Spinal cord (tissue), 10 donors: ENCODE data around the gene PHACTR3. TPM values are rescaled to one million over a fixed set of nuclear protein-coding genes. Genes with fewer than 3 reads are reported as not detected.

Experiments used
- DNase-seq, 6 donors: peaks; one replicate each; pipeline versions ENCODE4 v3.0.0 to v3.0.0-alpha.2; 2013 to 2015; ENCODE audit warnings: low spot score in 6 of 6, low read depth in 4 of 6
- H3K27ac ChIP-seq: one replicate; pipeline ENCODE4 v1.5.1; 2013; ENCODE audit warnings: low read depth, low read length, control low read depth
- H3K27me3 ChIP-seq: one replicate; pipeline ENCODE4 v1.6.1; 2013; ENCODE audit warnings: low read length; ENCODE audit not compliant: control insufficient read depth, insufficient read depth
- H3K36me3 ChIP-seq: one replicate; pipeline ENCODE4 v1.6.1; 2013; ENCODE audit warnings: low read length; ENCODE audit not compliant: control insufficient read depth, insufficient read depth
- H3K4me1 ChIP-seq: one replicate; pipeline ENCODE4 v1.6.1; 2013; ENCODE audit warnings: low read length; ENCODE audit not compliant: control insufficient read depth, insufficient read depth
- H3K4me3 ChIP-seq: one replicate; pipeline ENCODE4 v1.5.1; 2013; ENCODE audit warnings: low read depth, low read length, control low read depth
- H3K9me3 ChIP-seq: one replicate; pipeline ENCODE4 v1.6.1; 2013; ENCODE audit warnings: low read length; ENCODE audit not compliant: control insufficient read depth, insufficient read depth
- WGBS: methylation state at CpG from one replicate; pipeline ENCODE4 v1.1.5; 2013; ENCODE audit warnings: missing lambda C conversion rate; ENCODE audit not compliant: insufficient coverage; 5-methylcytosine and 5-hydroxymethylcytosine counted together
- polyA plus RNA-seq, 2 donors: library from polyadenylated mRNA; unstranded; fragments of 120-200 nt; gene quantifications; one replicate each; pipeline ENCODE4 v1.2.1, GENCODE V29; 2013; ENCODE audit not compliant: insufficient read length in 2 of 2
- total RNA-seq, 2 donors: library from RNA; depleted of rRNA in 1 of 2; stranded (reverse); fragments of 120-200 nt in 1 of 2; fragments of >200 nt in 1 of 2; gene quantifications; one replicate each; pipeline versions ENCODE4 v1.2.3 to v1.2.4, GENCODE V29; 2013 to 2014
- donor health status: healthy.

Gene PHACTR3
- total and polyA plus RNA-seq, 4 donors, result 23.5 to 97.8 (median 52.6) TPM

- WGBS, result no CpG with 5 or more reads among the region's 4 CpGs
- peaks cover 26% of the 10 kb centered on the region for H3K4me1 ChIP-seq
- no peaks in the 10 kb centered on the region for H3K36me3 ChIP-seq
- H3K27me3 ChIP-seq, result peaks cover 18% of the 10 kb centered on the region
- H3K4me3 ChIP-seq, result no peak overlapping the region
- DNase-seq, result no peak
- H3K9me3 ChIP-seq, result no peaks in the 10 kb centered on the region
- no peak overlapping the region for H3K27ac ChIP-seq
Observed at GRCh38 chr20:59572515-59572914, 31.8 kb upstream of the PHACTR3 start.

GRCh38 chr20:59573837-59574236, 30.5 kb upstream of the PHACTR3 start:
- H3K4me1 ChIP-seq, result peaks cover 39% of the 10 kb centered on the region
- 96% methylated on average over 7 of the region's 8 CpGs for WGBS
- no peaks in the 10 kb centered on the region for H3K9me3 ChIP-seq
- H3K36me3 ChIP-seq, result no peaks in the 10 kb centered on the region
- peaks cover 21% of the 10 kb centered on the region for H3K27me3 ChIP-seq
- H3K4me3 ChIP-seq, result no peak overlapping the region
- no peak for DNase-seq
- H3K27ac ChIP-seq, result no peak overlapping the region

DNA sequence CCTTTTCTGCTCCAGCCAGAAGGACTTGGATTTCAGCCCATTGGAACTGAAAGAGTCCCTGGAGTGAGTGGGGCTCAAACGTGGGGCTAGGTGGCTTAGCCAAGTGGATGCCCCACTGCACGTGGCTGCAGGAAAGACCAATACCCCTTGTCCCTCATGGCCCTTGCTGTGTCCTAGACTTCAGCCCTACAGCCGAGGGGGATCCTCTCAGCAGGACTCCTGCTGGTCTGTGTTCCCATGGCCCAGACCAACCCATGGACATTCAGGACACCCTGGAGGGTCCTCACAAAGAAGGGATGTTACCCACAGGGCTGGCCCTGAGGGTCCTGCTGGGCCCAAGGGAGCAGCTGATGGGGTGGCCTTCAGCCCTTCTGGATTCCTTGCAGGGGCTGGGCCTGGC, 30.0 kb upstream of the PHACTR3 start:
- Histone ChIP-seq H3K36me3 (no peaks in the 10 kb centered on the region), H3K4me3 (no peak overlapping the region), H3K4me1 (peaks cover 44% of the 10 kb centered on the region), H3K9me3 (no peaks in the 10 kb centered on the region), H3K27me3 (peaks cover 21% of the 10 kb centered on the region), H3K27ac (no peak overlapping the region)
- no peak for DNase-seq
- WGBS, result 61% methylated on average over 3 of the region's 3 CpGs

- no peaks in the 10 kb centered on the region for H3K9me3 ChIP-seq
- no peak for DNase-seq
- no peaks in the 10 kb centered on the region for H3K36me3 ChIP-seq
- H3K4me3 ChIP-seq, result no peak overlapping the region
- peaks cover 21% of the 10 kb centered on the region for H3K27me3 ChIP-seq
- no peak overlapping the region for H3K27ac ChIP-seq
- H3K4me1 ChIP-seq, result peaks cover 53% of the 10 kb centered on the region
- 40% methylated on average over 3 of the region's 5 CpGs for WGBS
Observed at GRCh38 chr20:59575216-59575615, 29.1 kb upstream of the PHACTR3 start.

DNA sequence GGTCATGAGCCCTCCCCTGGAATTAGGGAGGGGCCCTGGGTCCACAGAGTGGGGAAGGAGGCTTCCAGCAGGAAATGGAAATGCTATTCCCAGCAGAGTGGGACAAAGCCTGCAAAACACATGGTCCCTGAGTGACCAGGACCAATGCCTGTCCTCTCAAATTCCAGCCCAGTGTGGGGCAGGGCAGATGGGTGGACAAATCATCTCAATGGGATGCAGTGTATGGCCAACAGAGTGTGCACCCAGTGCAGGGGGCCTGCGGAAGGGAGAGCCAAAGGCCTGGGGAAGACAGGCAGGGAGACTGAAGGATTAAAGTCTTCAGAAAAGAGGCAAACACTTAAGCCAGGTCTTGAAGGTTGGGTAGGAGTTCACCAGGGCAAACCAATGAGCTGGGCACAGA, 28.7 kb upstream of the PHACTR3 start:
- Histone ChIP-seq H3K4me3 (no peak overlapping the region), H3K27me3 (peaks cover 21% of the 10 kb centered on the region), H3K27ac (no peak overlapping the region), H3K4me1 (peaks cover 53% of the 10 kb centered on the region), H3K9me3 (no peaks in the 10 kb centered on the region), H3K36me3 (no peaks in the 10 kb centered on the region)
- DNase-seq, result no peak
- WGBS, result 75% methylated on average over 1 of the region's 1 CpG

DNA sequence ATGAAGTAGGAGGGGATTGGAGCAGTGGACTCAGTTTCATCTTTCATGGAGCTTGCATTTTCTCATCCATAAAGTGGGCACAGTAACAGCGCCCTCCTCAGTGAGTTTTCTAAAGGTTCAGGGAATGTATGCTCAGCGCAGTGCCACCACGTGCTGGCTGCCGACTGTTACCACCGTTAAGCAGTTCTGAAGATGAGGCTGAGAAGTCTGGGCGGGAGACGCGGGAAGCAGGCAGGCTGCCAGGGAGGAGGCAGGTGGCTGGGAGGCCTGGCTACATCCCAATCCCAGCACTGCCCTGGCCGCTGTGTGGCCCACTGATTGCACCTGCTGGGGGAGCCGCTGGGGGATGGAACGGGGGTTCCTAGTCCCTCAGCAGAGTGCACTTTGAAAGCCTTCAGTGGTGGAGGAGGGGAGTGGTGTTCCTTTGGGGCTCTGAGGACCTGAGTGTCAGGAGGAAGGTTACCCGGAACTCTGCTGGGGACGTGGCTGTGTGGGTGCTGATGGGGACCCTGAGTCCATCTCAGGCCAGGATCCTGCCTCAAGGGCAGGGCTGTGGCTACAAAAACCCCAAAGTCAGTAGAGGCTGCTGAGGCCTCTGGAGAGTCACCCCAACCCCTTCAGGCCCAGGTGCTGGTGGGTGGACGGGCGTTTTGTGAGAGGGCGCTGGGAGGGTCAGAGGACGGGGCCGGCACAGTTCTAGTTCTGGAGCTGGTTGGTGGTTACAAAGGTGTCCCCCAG, 28.0 kb upstream of the PHACTR3 start:
- WGBS, result 41% methylated on average over 16 of the region's 18 CpGs
- Histone ChIP-seq H3K9me3 (no peaks in the 10 kb centered on the region), H3K27me3 (peaks cover 21% of the 10 kb centered on the region), H3K36me3 (no peaks in the 10 kb centered on the region), H3K4me1 (peaks cover 59% of the 10 kb centered on the region), H3K4me3 (peak overlapping the region; percentile 31), H3K27ac (no peak overlapping the region)
- peak in 2 of 6 donors; percentile 71 to 76 for DNase-seq

- H3K27me3 ChIP-seq, result peaks cover 21% of the 10 kb centered on the region
- 2% methylated on average over 90 of the region's 95 CpGs for WGBS
- peak in 1 of 6 donors; percentile 29 for DNase-seq
- no peak overlapping the region for H3K27ac ChIP-seq
- H3K4me3 ChIP-seq, result peak overlapping the region; percentile 31
- peaks cover 59% of the 10 kb centered on the region for H3K4me1 ChIP-seq
- no peaks in the 10 kb centered on the region for H3K9me3 ChIP-seq
- H3K36me3 ChIP-seq, result no peaks in the 10 kb centered on the region
Observed at GRCh38 chr20:59577037-59577808, 27.1 kb upstream of the PHACTR3 start.

DNA sequence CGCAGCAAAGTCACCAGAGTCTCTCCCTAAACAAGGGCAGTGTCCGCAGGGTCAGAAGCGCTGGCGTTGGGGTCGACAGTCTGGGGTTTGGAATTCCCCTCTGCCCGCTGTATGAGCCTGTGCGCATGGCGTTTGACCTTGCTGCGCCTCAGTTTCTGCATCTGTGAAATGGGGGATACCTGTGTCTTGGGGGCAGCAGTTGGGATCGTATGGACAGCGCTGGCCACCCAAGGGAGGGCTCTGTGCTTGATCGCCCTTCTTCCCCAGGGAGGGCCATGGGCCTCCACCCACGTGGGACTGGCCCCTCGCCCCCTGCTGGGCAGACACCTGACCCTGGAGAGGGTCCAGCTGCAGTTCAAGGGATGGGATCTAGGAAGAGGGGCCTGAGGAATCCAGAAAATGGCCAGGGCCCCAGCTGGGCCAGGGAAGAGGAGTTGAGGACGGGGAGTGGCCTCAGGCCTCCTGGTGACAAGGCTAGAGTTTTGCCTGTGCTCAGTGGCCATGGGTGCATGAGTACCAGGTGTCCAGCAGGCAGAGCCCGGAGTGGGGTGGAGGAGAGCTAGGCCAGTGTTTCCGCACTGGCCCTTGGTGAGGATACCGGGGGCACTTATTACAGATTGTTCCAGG, 26.4 kb upstream of the PHACTR3 start:
- Histone ChIP-seq H3K4me3 (peak overlapping the region; percentile 24), H3K36me3 (no peaks in the 10 kb centered on the region), H3K27me3 (peaks cover 21% of the 10 kb centered on the region), H3K4me1 (peaks cover 60% of the 10 kb centered on the region), H3K9me3 (no peaks in the 10 kb centered on the region), H3K27ac (no peak overlapping the region)
- no peak for DNase-seq
- 55% methylated on average over 18 of the region's 18 CpGs for WGBS

DNA sequence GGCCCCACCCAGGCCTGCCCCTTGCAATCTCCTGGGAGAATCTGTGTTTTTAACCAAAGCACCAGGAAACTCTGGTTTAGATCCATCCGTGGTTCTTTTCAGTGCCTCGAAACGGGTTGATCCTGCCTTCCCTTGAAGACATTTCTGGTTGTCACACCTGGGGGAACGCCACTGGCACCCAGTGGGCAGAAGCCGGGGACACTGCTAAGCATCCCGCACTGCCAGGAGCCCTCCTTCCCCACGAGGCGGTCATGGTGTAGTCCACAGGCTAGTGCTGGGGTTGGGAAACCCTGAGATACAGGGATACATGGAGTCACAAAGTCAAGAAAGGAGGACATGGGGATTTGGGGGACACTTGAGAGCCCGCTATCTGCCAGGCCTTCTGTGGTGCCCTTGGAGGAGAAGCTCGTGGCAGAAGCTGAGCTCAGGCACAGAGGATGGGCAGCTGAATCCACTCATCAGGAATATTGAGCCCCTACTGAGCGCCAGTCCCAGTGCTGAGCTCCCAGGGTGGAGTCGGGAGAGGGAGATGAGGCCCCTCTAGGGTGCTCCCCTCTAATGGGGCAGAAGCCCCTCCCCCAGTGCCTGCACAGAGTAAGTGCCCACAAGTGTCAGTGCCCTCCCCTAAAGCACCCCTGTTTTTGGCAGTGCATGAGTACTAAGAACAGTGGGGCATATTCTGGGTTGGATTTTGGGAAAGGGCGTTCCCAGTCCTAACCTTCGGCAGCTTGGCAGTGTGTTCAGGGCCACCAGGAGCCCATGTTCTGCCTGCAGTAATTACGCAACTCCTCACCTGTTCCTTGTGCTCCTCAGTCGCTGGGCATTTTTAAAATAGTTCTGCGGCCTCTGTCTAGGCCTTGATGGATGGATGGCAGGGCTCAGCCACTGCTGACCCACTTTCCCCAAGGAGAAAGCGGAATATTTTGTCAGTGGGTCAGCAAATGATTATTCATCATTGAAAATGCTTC, 25.6 kb upstream of the PHACTR3 start:
- H3K4me3 ChIP-seq, result no peak overlapping the region

More for the DNA sequence above, 25.6 kb upstream of the PHACTR3 start:
- WGBS, result 86% methylated on average over 16 of the region's 18 CpGs
- Histone ChIP-seq H3K27ac (no peak overlapping the region), H3K4me1 (peaks cover 66% of the 10 kb centered on the region), H3K36me3 (no peaks in the 10 kb centered on the region), H3K9me3 (no peaks in the 10 kb centered on the region), H3K27me3 (peaks cover 21% of the 10 kb centered on the region)
- DNase-seq, result no peak
